Liver (tissue), 3 donors: ENCODE measurements around the gene RCAN2.

Source experiments
- CTCF ChIP-seq: fragments of 150-350 bp; IDR thresholded peaks from 2 replicates; pipeline ENCODE4 v1.5.1; 2017; ENCODE audit warnings: improper control_type of control experiment, low read depth, low read length; ENCODE audit not compliant: missing input control
- FOXA1 ChIP-seq: IDR thresholded peaks from 2 replicates; pipeline ENCODE4 v1.6.1; 2016; ENCODE audit warnings: antibody characterized with exemption
- GABPA ChIP-seq, 2 donors: IDR thresholded peaks in 1 of 2; conservative IDR thresholded peaks in 1 of 2; 2 replicates each; pipeline ENCODE4 v1.6.1; 2016; ENCODE audit warnings: antibody characterized with exemption in 2 of 2, mild to moderate bottlenecking in 1 of 2, moderate library complexity in 1 of 2
- HNF4A ChIP-seq, 2 donors: conservative IDR thresholded peaks; 2 replicates each; pipeline ENCODE4 v1.6.1; 2016; ENCODE audit warnings: antibody characterized with exemption in 2 of 2, mild to moderate bottlenecking in 2 of 2
- HNF4G ChIP-seq: IDR thresholded peaks from 2 replicates; pipeline ENCODE4 v1.6.1; 2016; ENCODE audit warnings: antibody characterized with exemption
- JUND ChIP-seq, 2 donors: IDR thresholded peaks; 2 replicates each; pipeline ENCODE4 v1.6.1; 2016; ENCODE audit warnings: antibody characterized with exemption in 2 of 2
- MAX ChIP-seq: IDR thresholded peaks from 2 replicates; pipeline ENCODE4 v1.6.1; 2016; ENCODE audit warnings: antibody characterized with exemption
- REST ChIP-seq: IDR thresholded peaks from 2 replicates; pipeline ENCODE4 v1.6.1; 2016; ENCODE audit warnings: antibody characterized with exemption, mild to moderate bottlenecking
- YY1 ChIP-seq: IDR thresholded peaks from 2 replicates; pipeline ENCODE4 v1.6.1; 2016; ENCODE audit warnings: antibody characterized with exemption, mild to moderate bottlenecking
- ZBTB33 ChIP-seq: IDR thresholded peaks from 2 replicates; pipeline ENCODE4 v1.6.1; 2016; ENCODE audit warnings: antibody characterized with exemption
- donor health status: healthy.
- donor health status: healthy.

- TF ChIP-seq FOXA1 (no peak), JUND (IDR thresholded peaks at IDR 0.05) (no peak), CTCF (no peak), MAX (no peak), GABPA (IDR thresholded peaks at IDR 0.05 in 1 of 2, conservative IDR thresholded peaks at IDR 0.05 in 1 of 2) (no peak), REST (no peak), ZBTB33 (no peak), HNF4A (conservative IDR thresholded peaks at IDR 0.05) (no peak), YY1 (no peak), HNF4G (no peak)
Observed at GRCh38 chr6:46271728-46272127, 219.5 kb downstream of the RCAN2 start.
